H1 (cell line): Measurements from ENCODE around the gene CACNG5. TPM values are rescaled to one million over a fixed set of nuclear protein-coding genes. Genes with fewer than 3 reads are reported as not detected.

Source experiments
- CTCF ChIA-PET: fragments of 300-600 bp; sonication (Branson Sonifier 250); formaldehyde crosslinking; loops from one replicate; lab custom pipeline; 2021; ENCODE audit not compliant: partially characterized antibody; lab: Charles Lee
- POLR2A ChIA-PET: fragments of 300-600 bp; sonication (Branson Sonifier 250); formaldehyde crosslinking; loops from one replicate; lab custom pipeline; 2021; ENCODE audit warnings: inconsistent platforms; ENCODE audit not compliant: partially characterized antibody; lab: Charles Lee
- DNase-seq, 2 experiments: peaks; one replicate each; pipeline versions ENCODE4 v3.0.0 to v3.0.0-alpha.2; 2010 to 2022; ENCODE audit warnings: low spot score in 2 of 2, low read depth in 1 of 2, mixed read lengths in 1 of 2
- FAIRE-seq: peaks from 2 replicates; lab custom pipeline; 2011; peaks lifted over from hg19 to GRCh38; lab: Jason Lieb, UNC
- H2AFZ ChIP-seq: 2 replicates; pipeline ENCODE4 v1.8.1; 2012; ENCODE audit warnings: low read length, inconsistent platforms
- H2AK5ac ChIP-seq: 2 replicates; pipeline ENCODE4 v1.6.1; 2013; ENCODE audit warnings: low read depth, low read length
- H2BK120ac ChIP-seq: replicated peaks from 2 replicates; pipeline ENCODE3; 2013; ENCODE audit warnings: low read depth, low read length, inconsistent platforms
- H2BK12ac ChIP-seq: 2 replicates; pipeline ENCODE4 v1.6.1; 2013; ENCODE audit warnings: low read depth, low read length
- H2BK15ac ChIP-seq: 2 replicates; pipeline ENCODE4 v1.6.1; 2013; ENCODE audit warnings: low read length
- H2BK20ac ChIP-seq: 2 replicates; pipeline ENCODE4 v1.6.1; 2013; ENCODE audit warnings: low read length
- H2BK5ac ChIP-seq: 2 replicates; pipeline ENCODE4 v1.6.1; 2013; ENCODE audit warnings: low read depth, low read length
- H3K14ac ChIP-seq: 2 replicates; pipeline ENCODE4 v1.6.1; 2013; ENCODE audit warnings: inconsistent platforms; ENCODE audit not compliant: insufficient read length
- H3K18ac ChIP-seq: 2 replicates; pipeline ENCODE4 v1.6.1; 2013; ENCODE audit warnings: low read length; ENCODE audit errors: extremely low read depth
- H3K23ac ChIP-seq: 2 replicates; pipeline ENCODE4 v1.6.1; 2013; ENCODE audit warnings: inconsistent platforms; ENCODE audit not compliant: insufficient read length
- H3K23me2 ChIP-seq: 2 replicates; pipeline ENCODE4 v1.6.1; 2013; ENCODE audit warnings: low read depth, low read length
- H3K27ac ChIP-seq: 2 replicates; pipeline ENCODE4 v1.6.1; 2011; ENCODE audit warnings: low read depth, low read length, inconsistent platforms
- H3K27me3 ChIP-seq, 4 experiments: replicated peaks in 1 of 4; 1 replicate in 1 of 4; 2 replicates in 3 of 4; pipeline versions ENCODE4 v1.6.1 to v1.8.1; 2011 to 2013; ENCODE audit warnings: low read length in 3 of 4, mild to moderate bottlenecking in 3 of 4, inconsistent platforms in 2 of 4, mixed read lengths in 2 of 4, moderate library complexity in 1 of 4; ENCODE audit not compliant: control insufficient read depth in 3 of 4, insufficient read depth in 3 of 4; ENCODE audit errors: extremely low read depth in 1 of 4
- H3K36me3 ChIP-seq, 4 experiments: 2 replicates each; pipeline versions ENCODE4 v1.6.1 to v1.8.1; 2011 to 2013; ENCODE audit warnings: mild to moderate bottlenecking in 4 of 4, low read length in 3 of 4, moderate library complexity in 2 of 4, control low read depth in 1 of 4, inconsistent platforms in 1 of 4; ENCODE audit not compliant: insufficient read depth in 4 of 4, control insufficient read depth in 2 of 4
- H3K4ac ChIP-seq: replicated peaks from 2 replicates; pipeline ENCODE3; 2013; ENCODE audit warnings: low read length, low read depth, mixed read lengths, inconsistent platforms; ENCODE audit not compliant: insufficient read length
- H3K4me1 ChIP-seq, 4 experiments: replicated peaks in 1 of 4; 1 replicate in 1 of 4; 2 replicates in 3 of 4; pipeline versions ENCODE4 v1.6.1 to v1.8.1; 2011 to 2013; ENCODE audit warnings: low read length in 3 of 4, inconsistent platforms in 2 of 4, mixed read lengths in 1 of 4; ENCODE audit not compliant: insufficient read depth in 4 of 4, control insufficient read depth in 3 of 4
- H3K4me2 ChIP-seq, 2 experiments: 2 replicates each; pipeline versions ENCODE4 v1.6.1 to v1.8.1; 2011 to 2013; ENCODE audit warnings: low read depth in 2 of 2, low read length in 2 of 2, control low read depth in 1 of 2, inconsistent platforms in 1 of 2, mild to moderate bottlenecking in 1 of 2; ENCODE audit not compliant: insufficient read depth in 1 of 2
- H3K4me3 ChIP-seq, 4 experiments: fragments of 200-600, 300-600 bp in 1 of 4; sonication (generic), shearing (Covaris generic), sonication (Bioruptor Twin) in 1 of 4; 2 replicates each; pipeline versions ENCODE4 v1.5.1 to v1.8.1; 2011 to 2016; ENCODE audit warnings: low read length in 4 of 4, low read depth in 3 of 4, control low read depth in 2 of 4, inconsistent platforms in 2 of 4, mild to moderate bottlenecking in 2 of 4, mixed read lengths in 1 of 4, moderate library complexity in 1 of 4; ENCODE audit not compliant: insufficient read depth in 2 of 4; ENCODE audit errors: extremely low read depth in 1 of 4
- H3K56ac ChIP-seq: replicated peaks from 2 replicates; pipeline ENCODE3; 2013; ENCODE audit warnings: low read depth, mild to moderate bottlenecking, mixed read lengths, low read length, inconsistent platforms; ENCODE audit not compliant: insufficient read length
- H3K79me1 ChIP-seq: 2 replicates; pipeline ENCODE4 v1.6.1; 2013; ENCODE audit warnings: low read depth, low read length, control low read depth
- H3K79me2 ChIP-seq, 2 experiments: 2 replicates each; pipeline versions ENCODE4 v1.6.1 to v1.8.1; 2012 to 2013; ENCODE audit warnings: low read length in 2 of 2, mild to moderate bottlenecking in 2 of 2, inconsistent platforms in 1 of 2; ENCODE audit not compliant: insufficient read depth in 2 of 2, control insufficient read depth in 1 of 2
- H3K9ac ChIP-seq, 4 experiments: replicated peaks in 1 of 4; 1 replicate in 1 of 4; 2 replicates in 3 of 4; pipeline versions ENCODE4 v1.6.1 to v1.8.1; 2011 to 2013; ENCODE audit warnings: low read depth in 3 of 4, low read length in 3 of 4, control low read depth in 2 of 4, mild to moderate bottlenecking in 2 of 4, moderate library complexity in 2 of 4, inconsistent platforms in 1 of 4; ENCODE audit errors: extremely low read depth in 1 of 4
- H3K9me3 ChIP-seq, 2 experiments: 2 replicates each; pipeline versions ENCODE4 v1.6.1 to v1.8.1; 2012 to 2013; ENCODE audit warnings: mild to moderate bottlenecking in 2 of 2, moderate library complexity in 2 of 2, control low read depth in 1 of 2, inconsistent platforms in 1 of 2, low read depth in 1 of 2, low read length in 1 of 2, mixed read lengths in 1 of 2; ENCODE audit not compliant: insufficient read depth in 2 of 2
- H4K20me1 ChIP-seq, 2 experiments: replicated peaks in 1 of 2; 2 replicates each; pipeline versions ENCODE3 to v1.8.1; 2011 to 2013; ENCODE audit warnings: inconsistent platforms in 2 of 2, low read length in 2 of 2, mild to moderate bottlenecking in 1 of 2; ENCODE audit not compliant: insufficient read depth in 2 of 2, control insufficient read depth in 1 of 2
- H4K5ac ChIP-seq: 2 replicates; pipeline ENCODE4 v1.6.1; 2013; ENCODE audit warnings: low read length, low read depth, mixed read lengths, inconsistent platforms; ENCODE audit not compliant: insufficient read length
- H4K8ac ChIP-seq: 2 replicates; pipeline ENCODE4 v1.8.0; 2013; ENCODE audit warnings: mild to moderate bottlenecking, moderate library complexity, low read length, inconsistent platforms; ENCODE audit not compliant: insufficient read depth; ENCODE audit errors: extremely low read depth
- H4K91ac ChIP-seq: replicated peaks from 2 replicates; pipeline ENCODE3; 2013; ENCODE audit warnings: low read length, mixed read lengths, inconsistent platforms; ENCODE audit not compliant: insufficient read length
- HDAC6 ChIP-seq: IDR thresholded peaks from one replicate; pipeline ENCODE4 v1.7.1; 2012; ENCODE audit warnings: low read depth, mild to moderate bottlenecking, inconsistent platforms, low read length, moderate library complexity
- JUN ChIP-seq: IDR thresholded peaks from 2 replicates; pipeline ENCODE4 v1.6.1; 2011; ENCODE audit warnings: low read depth, mild to moderate bottlenecking, improper control_type of control experiment, low read length
- MAFK ChIP-seq: IDR thresholded peaks from 2 replicates; pipeline ENCODE4 v1.6.1; 2012; ENCODE audit warnings: low read depth, mild to moderate bottlenecking, improper control_type of control experiment, low read length
- POLR2A ChIP-seq, 2 experiments: IDR thresholded peaks; 1 replicate in 1 of 2; 2 replicates in 1 of 2; pipeline ENCODE4 v1.6.1; 2011; ENCODE audit warnings: low read depth in 2 of 2, low read length in 2 of 2, mild to moderate bottlenecking in 2 of 2; ENCODE audit errors: control extremely low read depth in 1 of 2
- RFX5 ChIP-seq: IDR thresholded peaks from 2 replicates; pipeline ENCODE4 v1.6.1; 2011; ENCODE audit warnings: low read depth, low read length, improper control_type of control experiment, borderline replicate concordance
- SIN3A ChIP-seq, 2 experiments: IDR thresholded peaks in 1 of 2; conservative IDR thresholded peaks in 1 of 2; 2 replicates each; pipeline ENCODE4 v1.6.1; 2011 to 2012; ENCODE audit warnings: low read length in 2 of 2, improper control_type of control experiment in 1 of 2, low read depth in 1 of 2, mild to moderate bottlenecking in 1 of 2
- WGBS, 2 experiments: shearing (Covaris generic) in 1 of 2; methylation state at CpG; one replicate each; pipeline versions ENCODE4 v1.1.6 to v1.1.7; 2013 to 2015; ENCODE audit warnings: low lambda C conversion rate in 2 of 2, mixed read lengths in 2 of 2, inconsistent platforms in 1 of 2, low coverage in 1 of 2, missing lambda C conversion rate in 1 of 2; ENCODE audit not compliant: insufficient replicate concordance in 2 of 2, insufficient coverage in 1 of 2, insufficient read length in 1 of 2; ENCODE audit errors: extremely low coverage in 1 of 2, missing lambda C conversion rate in 1 of 2; 5-methylcytosine and 5-hydroxymethylcytosine counted together
- polyA plus RNA-seq, 7 experiments: library from polyadenylated mRNA; depleted of rRNA in 3 of 7; stranded (reverse) in 5 of 7; unstranded in 2 of 7; fragments of >200 nt in 5 of 7; fragments of 200-250 nt in 2 of 7; gene quantifications; 1 replicate in 5 of 7; 2 replicates in 1 of 7; 4 replicates in 1 of 7; pipeline versions ENCODE4 v1.2.1 to v1.2.3, GENCODE V29; 2011 to 2013; ENCODE audit warnings: missing spikeins in 2 of 7, mixed read lengths in 2 of 7
- total RNA-seq: library from RNA; stranded (reverse); fragmentation: NEBNext Ultra II Directional; extraction: Animal tissue kit (Norgen Biotek cat#: 25700); gene quantifications from 2 replicates; pipeline ENCODE4 v1.2.1, GENCODE V29; 2021
- TF ChIP-seq, protein P1 (sequence below): IDR thresholded peaks from 2 replicates; pipeline ENCODE4 v1.6.1; 2011; ENCODE audit warnings: low read depth, mild to moderate bottlenecking, low read length; ENCODE audit not compliant: insufficient read depth

CACNG5 gene
- total and polyA plus RNA-seq, 2 of the 8 experiments (the other 6 are each of a cell fraction or from before 2014, with no cell fraction given): 2.2 to 3.1 TPM

DNA sequence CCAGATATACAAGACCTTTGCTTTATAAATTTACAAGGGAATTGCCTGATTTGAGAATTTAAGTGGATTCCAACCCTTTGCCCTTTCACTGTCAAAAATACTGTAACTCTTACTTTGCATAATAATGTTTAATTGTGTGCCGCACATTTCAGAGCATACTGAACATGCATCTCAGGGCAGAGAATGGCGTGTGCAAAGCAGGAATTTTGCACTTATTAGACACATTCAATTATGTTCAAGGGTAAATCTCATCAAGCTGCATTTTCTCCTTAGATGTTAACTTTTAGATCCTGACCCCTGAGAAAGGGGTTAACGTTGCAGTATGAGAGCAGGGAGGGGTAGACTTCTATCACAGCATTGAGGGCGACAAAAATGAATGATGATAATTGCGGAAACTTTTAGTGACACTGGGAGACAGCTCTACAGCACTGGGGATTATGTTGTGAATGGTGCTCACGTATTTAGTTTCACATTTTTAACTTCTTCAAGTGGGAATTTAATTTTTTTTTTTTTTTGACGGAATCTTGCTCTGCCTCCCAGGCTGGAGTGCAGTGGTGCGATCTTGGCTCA is 75.0 kb downstream of the CACNG5 start:
- no peak overlapping the region for H2BK15ac ChIP-seq
- 88% methylated on average over 8 of the region's 8 CpGs; no CpG with 5 or more reads in 1 of the 2 experiments for WGBS, 2 experiments
- no peak overlapping the region for H3K18ac ChIP-seq
- DNase-seq (no peak), FAIRE-seq (no peak)
- no peak overlapping the region for H2BK120ac ChIP-seq
- no peaks in the 10 kb centered on the region for H3K23me2 ChIP-seq
- H4K5ac ChIP-seq: no peak overlapping the region
- no peaks in the 10 kb centered on the region for H3K79me1 ChIP-seq
- no peak overlapping the region for H2BK20ac ChIP-seq
- H3K4me1 ChIP-seq: no peaks in the 10 kb centered on the region
- H3K27me3 ChIP-seq: peaks cover 0 to 6% (median 2%) of the 10 kb centered on the region in 4 experiments; a peak in 1 of 7 replicates
- no peak overlapping the region for H2BK12ac ChIP-seq
- no peak overlapping the region for H3K9ac ChIP-seq
- ChIA-PET CTCF (interaction anchor here (0.6 to 2.7 kb wide), 9 partner anchors 9 to 196 kb away, joined by 3 to 14 read pairs (median 4); no protein-coding TSS in a partner anchor), POLR2A (interaction anchor here (0.8 kb wide), 1 partner anchor 7 kb away, joined by 4 read pairs; no protein-coding TSS in a partner anchor)
- no peak overlapping the region for H3K14ac ChIP-seq
- no peak overlapping the region for H3K4ac ChIP-seq
- no peak overlapping the region for H3K4me3 ChIP-seq
- no peak overlapping the region for H3K56ac ChIP-seq
- no peak overlapping the region for H3K27ac ChIP-seq
- no peak overlapping the region for H4K8ac ChIP-seq
- no peak overlapping the region for H2AK5ac ChIP-seq
- H2AFZ ChIP-seq: no peak overlapping the region
- no peaks in the 10 kb centered on the region for H4K20me1 ChIP-seq
- no peak overlapping the region for H2BK5ac ChIP-seq
- H3K9me3 ChIP-seq: no peaks in the 10 kb centered on the region
- no peaks in the 10 kb centered on the region for H3K36me3 ChIP-seq
- no peak overlapping the region for H3K4me2 ChIP-seq
- no peaks in the 10 kb centered on the region for H3K79me2 ChIP-seq
- H4K91ac ChIP-seq: no peak overlapping the region
- no peak overlapping the region for H3K23ac ChIP-seq
- TF ChIP-seq POLR2A (IDR thresholded peaks at IDR 0.05; ENCODE audit: control extremely low read depth in 1 of 2, low read depth in 2 of 2, low read length in 2 of 2) (no peak), MAFK (no peak), SIN3A (conservative IDR thresholded peaks at IDR 0.05 in 1 of 2, IDR thresholded peaks at IDR 0.05 in 1 of 2; ENCODE audit: low read depth in 1 of 2, low read length in 2 of 2) (no peak), RFX5 (no peak), JUN (no peak), HDAC6 (no peak)
- TF ChIP-seq, protein P1, sequence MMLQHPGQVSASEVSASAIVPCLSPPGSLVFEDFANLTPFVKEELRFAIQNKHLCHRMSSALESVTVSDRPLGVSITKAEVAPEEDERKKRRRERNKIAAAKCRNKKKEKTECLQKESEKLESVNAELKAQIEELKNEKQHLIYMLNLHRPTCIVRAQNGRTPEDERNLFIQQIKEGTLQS: no peak
